Ascending aorta (tissue), 2 donors: Measurements from ENCODE around the gene SEC61G. TPM values are rescaled to one million over a fixed set of nuclear protein-coding genes. Genes with fewer than 3 reads are reported as not detected.

Experiments used
- DNase-seq, 2 donors: peaks; one replicate each; pipeline ENCODE4 v3.0.0-alpha.2; 2019; ENCODE audit warnings: low spot score in 2 of 2
- H3K27ac ChIP-seq, 2 donors: fragments of 200-600 bp; sonication (generic); one replicate each; pipeline ENCODE4 v1.5.1; 2016 to 2017; ENCODE audit warnings: mild to moderate bottlenecking in 1 of 2
- H3K27me3 ChIP-seq: fragments of 200-600 bp; sonication (generic); one replicate; pipeline ENCODE4 v1.5.1; 2017
- H3K36me3 ChIP-seq, 2 donors: fragments of 200-600 bp; sonication (generic); one replicate each; pipeline ENCODE4 v1.5.1; 2016
- H3K4me1 ChIP-seq, 2 donors: fragments of 200-600 bp; sonication (generic); one replicate each; pipeline ENCODE4 v1.5.1; 2016 to 2017; ENCODE audit warnings: mild to moderate bottlenecking in 1 of 2
- H3K4me3 ChIP-seq, 2 donors: fragments of 200-600 bp; sonication (generic); one replicate each; pipeline ENCODE4 v1.5.1; 2016 to 2017; ENCODE audit warnings: mild to moderate bottlenecking in 1 of 2
- H3K9me3 ChIP-seq, 2 donors: fragments of 200-600 bp; sonication (generic); one replicate each; pipeline ENCODE4 v1.5.1; 2016
- CTCF ChIP-seq, 3 experiments: fragments of 200-600 bp in 2 of 3; fragments of 450-650 bp in 1 of 3; sonication (generic) in 2 of 3; IDR thresholded peaks; one replicate each; pipeline ENCODE4 v1.5.1; 2016 to 2019; ENCODE audit warnings: antibody characterized with exemption in 3 of 3, mild to moderate bottlenecking in 1 of 3, moderate library complexity in 1 of 3
- intact Hi-C: fragments of 100-400 bp; cut with DNase I; formaldehyde crosslinking; loops from one replicate; pipeline ENCODE4 v1.15.1; 2023
- total RNA-seq: library from RNA; depleted of rRNA; stranded (reverse); fragments of >200 nt; gene quantifications from one replicate; pipeline ENCODE4 v1.1.0, GENCODE V29; 2016

SEC61G gene
- total RNA-seq, 1 donor from 2014 or later = 166 TPM

- no peak for TF ChIP-seq CTCF (IDR thresholded peaks at IDR 0.05)
- intact Hi-C loops = no loop called here
Observed at GRCh38 chr7:54778166-54778565, 19.2 kb upstream of the SEC61G start.

GRCh38 chr7:54774785-54775740, 16.1 kb upstream of the SEC61G start:
- H3K27me3 ChIP-seq = no peaks in the 10 kb centered on the region
- intact Hi-C loops = loop anchor here (1.0 to 5.0 kb wide), 4 partner anchors 64 to 640 kb away; partner anchors contain the start of gene EGFR
- no peak for TF ChIP-seq CTCF (IDR thresholded peaks at IDR 0.05)

More at GRCh38 chr7:54778166-54778565, 19.2 kb upstream of the SEC61G start:
- no peaks in the 10 kb centered on the region for H3K9me3 ChIP-seq
- no peaks in the 10 kb centered on the region for H3K36me3 ChIP-seq
- H3K4me3 ChIP-seq = no peak overlapping the region
- no peak overlapping the region for H3K27ac ChIP-seq
- DNase-seq = no peak
- no peaks in the 10 kb centered on the region for H3K27me3 ChIP-seq
- peaks cover 0 to 3% of the 10 kb centered on the region in 2 donors for H3K4me1 ChIP-seq

GRCh38 chr7:54773472-54774399, 14.7 kb upstream of the SEC61G start:
- Histone ChIP-seq H3K4me1 (peaks cover 0 to 3% of the 10 kb centered on the region in 2 donors), H3K4me3 (peak overlapping the region; percentile 41 to 57), H3K27ac (no peak overlapping the region), H3K36me3 (no peaks in the 10 kb centered on the region), H3K27me3 (no peaks in the 10 kb centered on the region), H3K9me3 (no peaks in the 10 kb centered on the region)
- DNase-seq = peak in 1 of 2 donors; percentile 88
- intact Hi-C loops = loop anchor here (1.0 to 5.0 kb wide), 4 partner anchors 66 to 641 kb away; partner anchors contain the start of gene EGFR
- peak; percentile 72 to 87 (median 83) for TF ChIP-seq CTCF (IDR thresholded peaks at IDR 0.05)

More at GRCh38 chr7:54774785-54775740, 16.1 kb upstream of the SEC61G start:
- Histone ChIP-seq H3K4me3 (no peak overlapping the region), H3K36me3 (no peaks in the 10 kb centered on the region), H3K9me3 (no peaks in the 10 kb centered on the region), H3K4me1 (peaks cover 0 to 3% of the 10 kb centered on the region in 2 donors), H3K27ac (no peak overlapping the region)
- DNase-seq = no peak

GRCh38 chr7:54769203-54769602, 10.2 kb upstream of the SEC61G start:
- Histone ChIP-seq H3K4me3 (no peak overlapping the region), H3K36me3 (no peaks in the 10 kb centered on the region), H3K9me3 (no peaks in the 10 kb centered on the region), H3K4me1 (peaks cover 0 to 3% of the 10 kb centered on the region in 2 donors), H3K27me3 (no peaks in the 10 kb centered on the region), H3K27ac (no peak overlapping the region)
- TF ChIP-seq CTCF (IDR thresholded peaks at IDR 0.05) = no peak
- DNase-seq = no peak
- intact Hi-C loops = no loop called here

- intact Hi-C loops = no loop called here
- Histone ChIP-seq H3K4me1 (no peaks in the 10 kb centered on the region), H3K36me3 (no peaks in the 10 kb centered on the region), H3K27me3 (no peaks in the 10 kb centered on the region), H3K4me3 (no peak overlapping the region), H3K9me3 (no peaks in the 10 kb centered on the region), H3K27ac (no peak overlapping the region)
- TF ChIP-seq CTCF (IDR thresholded peaks at IDR 0.05) = no peak
- no peak for DNase-seq
Observed at GRCh38 chr7:54764861-54765260, 5.8 kb upstream of the SEC61G start.
